Suprapubic skin (tissue), 4 donors: ENCODE data around the gene AVP.

Source experiments
- CTCF ChIP-seq, 2 donors: fragments of 200-600 bp in 1 of 2; fragments of 450-650 bp in 1 of 2; sonication (generic) in 1 of 2; IDR thresholded peaks; one replicate each; pipeline ENCODE4 v1.5.1; 2016 to 2019; ENCODE audit warnings: antibody characterized with exemption in 2 of 2, mild to moderate bottlenecking in 1 of 2, moderate library complexity in 1 of 2
- EP300 ChIP-seq: sonication (generic); formaldehyde crosslinking; IDR thresholded peaks from one replicate; pipeline ENCODE4 v1.6.1; 2017; ENCODE audit warnings: antibody characterized with exemption
- POLR2A ChIP-seq, 2 donors: fragments of 450-650 bp; IDR thresholded peaks; one replicate each; pipeline ENCODE4 v1.6.1; 2017; ENCODE audit warnings: antibody characterized with exemption in 2 of 2, mild to moderate bottlenecking in 2 of 2, moderate library complexity in 2 of 2
- POLR2AphosphoS5 ChIP-seq, 3 donors: sonication (generic); formaldehyde crosslinking; IDR thresholded peaks; one replicate each; pipeline ENCODE4 v1.6.1; 2017; ENCODE audit warnings: antibody characterized with exemption in 3 of 3

DNA sequence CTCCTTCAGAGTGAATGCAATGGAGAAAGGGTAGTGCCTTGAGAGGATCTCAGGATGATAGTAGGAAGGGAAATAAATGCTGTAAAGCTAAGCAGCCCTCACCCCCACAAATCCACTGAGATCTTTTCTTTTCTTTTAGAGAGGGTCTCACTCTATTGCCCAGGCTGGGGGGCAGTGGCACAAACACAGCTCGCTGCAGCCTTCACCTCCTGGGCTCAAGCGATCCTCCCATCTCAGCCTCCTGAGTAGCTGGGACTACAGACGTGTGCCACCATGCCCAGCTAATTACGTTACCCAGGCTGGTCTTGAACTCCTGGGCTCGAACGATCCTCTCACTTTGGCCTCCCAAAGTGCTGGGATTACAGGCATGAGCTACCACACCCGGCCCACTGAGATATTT, 16.0 kb upstream of the AVP start:
- TF ChIP-seq EP300 = no peak
- TF ChIP-seq CTCF (IDR thresholded peaks at IDR 0.05) = no peak
- TF ChIP-seq POLR2A (IDR thresholded peaks at IDR 0.05) = no peak
- no peak for TF ChIP-seq POLR2AphosphoS5 (IDR thresholded peaks at IDR 0.05)
